GM18508 (cell line): ENCODE data around the gene PFDN6.
"Not testable (repeated sequence)": the region's sequence is repeated elsewhere in the genome, so short reads cannot be mapped to it uniquely, and the experiment has no call there.

Experiments
- ATAC-seq: cut with Tn5 transposase; IDR thresholded peaks from one replicate; pipeline ENCODE4 v1.9.1; 2021; ENCODE audit warnings: moderate number of reproducible peaks; ENCODE audit not compliant: insufficient read depth, unreplicated experiment

PFDN6 gene

GRCh38 chr6:33273129-33273923 lies 16.1 kb upstream of the PFDN6 start:
- ATAC-seq = no peak

GRCh38 chr6:33273924-33274902 lies 15.2 kb upstream of the PFDN6 start:
- no peak for ATAC-seq

GRCh38 chr6:33275795-33276580 lies 13.4 kb upstream of the PFDN6 start:
- not testable (repeated sequence) for ATAC-seq

GRCh38 chr6:33276581-33276863 lies 12.9 kb upstream of the PFDN6 start:
- no peak for ATAC-seq

GRCh38 chr6:33276864-33277662 lies 12.3 kb upstream of the PFDN6 start, which contains the start of gene B3GALT4:
B3GALT4 (plus strand) TSS chr6:33277123; CDS start chr6:33277420, 297 bp downstream.
- ATAC-seq = no peak

GRCh38 chr6:33277663-33278391 lies 11.6 kb upstream of the PFDN6 start:
- no peak for ATAC-seq

GRCh38 chr6:33278392-33278741 lies 11.0 kb upstream of the PFDN6 start:
- no peak for ATAC-seq

- ATAC-seq = no peak
Measured at GRCh38 chr6:33278810-33279209, 10.6 kb upstream of the PFDN6 start.

- no peak for ATAC-seq
Measured at GRCh38 chr6:33279257-33279695, 10.1 kb upstream of the PFDN6 start.

GRCh38 chr6:33279971-33280511 lies 9.4 kb upstream of the PFDN6 start:
- no peak for ATAC-seq

GRCh38 chr6:33280539-33280938 lies 8.9 kb upstream of the PFDN6 start:
- ATAC-seq = no peak

GRCh38 chr6:33285214-33285613 lies 4.2 kb upstream of the PFDN6 start:
- ATAC-seq = not testable (repeated sequence)

- no peak for ATAC-seq
Measured at GRCh38 chr6:33286946-33287914, 2.2 kb upstream of the PFDN6 start.

- no peak for ATAC-seq
Measured at GRCh38 chr6:33288141-33288920, 1.1 kb upstream of the PFDN6 start.

GRCh38 chr6:33289784-33290315 lies 449 bp downstream of the PFDN6 start:
- no peak for ATAC-seq

- ATAC-seq = no peak
Measured at GRCh38 chr6:33290459-33290858, 1.1 kb downstream of the PFDN6 start.
